HepG2 (cell line): ENCODE results near the gene GMEB1. TPM values are rescaled to one million over a fixed set of nuclear protein-coding genes. Genes with fewer than 3 reads are reported as not detected.

Source experiments
- ATAC-seq: fragments of 200-7000 bp; cut with Tn5 transposase; 3 replicates; pipeline ENCODE4 v1.9.1; 2020; ENCODE audit warnings: mild to moderate bottlenecking, moderate library complexity
- BruUV-seq: library from RNA; stranded (reverse); fragments of 400-500 nt; replicated peaks from 2 replicates; lab custom pipeline; 2021; lab: Mats Ljungman, UMichigan
- CTCF ChIA-PET: fragments of 300-600 bp; formaldehyde crosslinking; extraction: SDS; loops from one replicate; lab custom pipeline; 2021; ENCODE audit warnings: low total read pairs, inconsistent platforms, low intra/inter-chr PET ratio; lab: Yijun Ruan, JAX
- POLR2A ChIA-PET: fragments of 350-600 bp; sonication (Branson Sonifier 250); formaldehyde crosslinking; loops from one replicate; lab custom pipeline; 2020; ENCODE audit warnings: antibody characterized with exemption, inconsistent platforms; lab: Yijun Ruan, JAX
- DNase-seq: peaks from one replicate; pipeline ENCODE4 v3.0.0-alpha.2; 2015; ENCODE audit warnings: low spot score
- FAIRE-seq: peaks from 3 replicates; lab custom pipeline; 2011; peaks lifted over from hg19 to GRCh38; lab: Jason Lieb, UNC
- H2AFZ ChIP-seq: one replicate; pipeline ENCODE4 v1.6.1; 2011; ENCODE audit warnings: low read length, inconsistent platforms
- H3K27ac ChIP-seq: fragments of 300-600 bp; 3 replicates; pipeline ENCODE4 v1.8.0; 2011; ENCODE audit warnings: mixed run types, mild to moderate bottlenecking, mixed read lengths, low read length, inconsistent platforms; ENCODE audit not compliant: insufficient read depth; ENCODE audit errors: extremely low read length
- H3K27me3 ChIP-seq, 2 experiments: fragments of 200-600 bp in 1 of 2; 2 replicates in 1 of 2; 3 replicates in 1 of 2; pipeline versions ENCODE4 v1.6.0 to v1.8.0; 2011; ENCODE audit warnings: low read length in 2 of 2, mild to moderate bottlenecking in 2 of 2, moderate library complexity in 2 of 2, inconsistent platforms in 1 of 2; ENCODE audit not compliant: insufficient read depth in 2 of 2, control insufficient read depth in 1 of 2
- H3K36me3 ChIP-seq, 2 experiments: fragments of 200-600 bp in 1 of 2; replicated peaks in 1 of 2; 2 replicates in 1 of 2; 3 replicates in 1 of 2; pipeline versions ENCODE4 v1.5.1 to v1.8.0; 2011; ENCODE audit warnings: low read length in 2 of 2, inconsistent platforms in 1 of 2; ENCODE audit not compliant: insufficient read depth in 2 of 2, control insufficient read depth in 1 of 2
- H3K4me1 ChIP-seq: 2 replicates; pipeline ENCODE4 v1.5.1; 2012; ENCODE audit warnings: low read length, inconsistent platforms; ENCODE audit not compliant: insufficient read depth
- H3K4me2 ChIP-seq: 2 replicates; pipeline ENCODE4 v1.6.0; 2011; ENCODE audit warnings: low read depth, low read length, inconsistent platforms
- H3K4me3 ChIP-seq, 3 experiments: fragments of 200-600 bp in 1 of 3; sonication (generic), shearing (Covaris generic) in 1 of 3; replicated peaks in 1 of 3; 2 replicates each; pipeline ENCODE4 v1.5.1; 2011 to 2016; ENCODE audit warnings: low read length in 3 of 3, inconsistent platforms in 2 of 3, low read depth in 2 of 3, mild to moderate bottlenecking in 2 of 3, control low read depth in 1 of 3, mixed read lengths in 1 of 3; ENCODE audit not compliant: insufficient read depth in 1 of 3
- H3K79me2 ChIP-seq: one replicate; pipeline ENCODE4 v1.6.1; 2011; ENCODE audit warnings: low read length, inconsistent platforms; ENCODE audit not compliant: insufficient read depth
- H3K9ac ChIP-seq: 2 replicates; pipeline ENCODE4 v1.6.0; 2011; ENCODE audit warnings: mild to moderate bottlenecking, low read depth, low read length, inconsistent platforms; ENCODE audit not compliant: insufficient read depth
- H3K9me3 ChIP-seq: 2 replicates; pipeline ENCODE4 v1.5.1; 2012; ENCODE audit warnings: mild to moderate bottlenecking, low read length
- H4K20me1 ChIP-seq: 2 replicates; pipeline ENCODE4 v1.6.0; 2011; ENCODE audit warnings: inconsistent platforms, mild to moderate bottlenecking, low read length, moderate library complexity; ENCODE audit not compliant: insufficient read depth
- ARID3A ChIP-seq: IDR thresholded peaks from 2 replicates; pipeline ENCODE4 v1.6.1; 2012; ENCODE audit warnings: low read depth, low read length, improper control_type of control experiment
- CBFB ChIP-seq: sonication (generic); formaldehyde crosslinking; IDR thresholded peaks from 2 replicates; pipeline ENCODE4 v1.4.0; 2020; ENCODE audit warnings: missing genetic modification reagents
- DMTF1 ChIP-seq: sonication (generic); formaldehyde crosslinking; IDR thresholded peaks from 2 replicates; pipeline ENCODE4 v1.4.0; 2020; ENCODE audit warnings: mild to moderate bottlenecking, missing genetic modification reagents
- GLI4 ChIP-seq: sonication (generic); formaldehyde crosslinking; IDR thresholded peaks from 2 replicates; pipeline ENCODE4 v1.5.1; 2020; ENCODE audit warnings: missing genetic modification reagents, mild to moderate bottlenecking, moderate library complexity, borderline replicate concordance
- IRF2 ChIP-seq: IDR thresholded peaks from 2 replicates; pipeline ENCODE4 v1.6.1; 2018; ENCODE audit warnings: missing genetic modification reagents, missing compliant biosample characterization
- MNT ChIP-seq: fragments of 450-650 bp; IDR thresholded peaks from 2 replicates; pipeline ENCODE4 v1.6.1; 2016
- ZBTB4 ChIP-seq: sonication (generic); formaldehyde crosslinking; IDR thresholded peaks from 2 replicates; pipeline ENCODE4 v1.4.0; 2020; ENCODE audit warnings: missing genetic modification reagents, mild to moderate bottlenecking, borderline replicate concordance
- ZFP82 ChIP-seq: sonication (generic); formaldehyde crosslinking; IDR thresholded peaks from 2 replicates; pipeline ENCODE4 v1.5.1; 2020; ENCODE audit warnings: mild to moderate bottlenecking, missing genetic modification reagents, borderline replicate concordance
- ZNF205 ChIP-seq: IDR thresholded peaks from 2 replicates; pipeline ENCODE4 v1.6.1; 2018; ENCODE audit warnings: missing biosample characterization, missing genetic modification reagents
- ZNF367 ChIP-seq: sonication (generic); formaldehyde crosslinking; IDR thresholded peaks from 2 replicates; pipeline ENCODE4 v1.4.0; 2020; ENCODE audit warnings: missing genetic modification reagents, borderline replicate concordance
- ZNF496 ChIP-seq: sonication (generic); formaldehyde crosslinking; IDR thresholded peaks from 2 replicates; pipeline ENCODE4 v1.8.1; 2023; ENCODE audit warnings: mild to moderate bottlenecking, moderate library complexity, missing genetic modification reagents; ENCODE audit not compliant: insufficient replicate concordance
- ZNF552 ChIP-seq: sonication (generic); formaldehyde crosslinking; IDR thresholded peaks from 2 replicates; pipeline ENCODE4 v1.9.0; 2022; ENCODE audit warnings: missing genetic modification reagents, mild to moderate bottlenecking, borderline replicate concordance
- ZUFSP ChIP-seq: sonication (generic); formaldehyde crosslinking; IDR thresholded peaks from 2 replicates; pipeline ENCODE4 v1.9.0; 2021; ENCODE audit warnings: missing genetic modification reagents, mild to moderate bottlenecking, borderline replicate concordance
- WGBS: methylation state at CpG from one replicate; pipeline ENCODE4 v1.1.6; 2017; ENCODE audit warnings: low lambda C conversion rate; 5-methylcytosine and 5-hydroxymethylcytosine counted together
- in situ Hi-C: cut with HindIII; loops from 2 replicates; pipeline ENCODE4 v1.10.0; 2017; ENCODE audit warnings: low pct_unique_long_range_greater_than_20kb; ENCODE audit not compliant: extremely low pct_ligation_motif_present
- intact Hi-C: fragments of 100-400 bp; cut with micrococcal nuclease; formaldehyde crosslinking; loops from one replicate; pipeline ENCODE4 v1.10.0; 2022; ENCODE audit not compliant: unreplicated experiment
- polyA plus RNA-seq, 8 experiments: library from polyadenylated mRNA; depleted of rRNA in 3 of 8; stranded (reverse) in 7 of 8; unstranded in 1 of 8; fragments of >200 nt; fragmentation: Illumina TruSeq in 4 of 8; extraction: Trizol in 4 of 8; gene quantifications; 2 replicates each; pipeline versions ENCODE4 v1.2.1 to v1.2.3, GENCODE V29; 2011 to 2016; ENCODE audit warnings: low read depth in 4 of 8, missing spikeins in 1 of 8, mixed read lengths in 1 of 8; ENCODE audit not compliant: insufficient read depth in 1 of 8
- total RNA-seq, 5 experiments: library from RNA; depleted of rRNA; stranded (reverse); fragments of >200 nt; fragmentation: Illumina TruSeq; extraction: Trizol; gene quantifications; 2 replicates each; pipeline ENCODE4 v1.2.3, GENCODE V29; 2016; ENCODE audit warnings: low read depth in 1 of 5

The GMEB1 gene
- total and polyA plus RNA-seq, 2 of the 13 experiments (the other 11 are each of a cell fraction or from before 2014, with no cell fraction given) = 3.0 to 6.0 TPM

GRCh38 chr1:28671254-28671780 is 2.7 kb downstream of the GMEB1 start:
- peaks cover 16% of the 10 kb centered on the region for H3K4me1 ChIP-seq
- H3K9me3 ChIP-seq = no peaks in the 10 kb centered on the region
- H3K27ac ChIP-seq = no peak overlapping the region
- no peak for FAIRE-seq
- no peak overlapping the region for H3K9ac ChIP-seq
- H3K4me3 ChIP-seq = no peak overlapping the region
- intact Hi-C loops (no loop called here), in situ Hi-C loops (no loop called here)
- no peak for DNase-seq
- no peaks in the 10 kb centered on the region; a peak in 1 of 5 replicates for H3K36me3 ChIP-seq
- WGBS = 96% methylated on average over 20 of the region's 20 CpGs
- no TSS peak for BruUV-seq
- CTCF ChIA-PET = no interaction called here
- no peak overlapping the region for H3K4me2 ChIP-seq
- no peaks in the 10 kb centered on the region for H4K20me1 ChIP-seq
- H2AFZ ChIP-seq = no peak overlapping the region
- ATAC-seq = no peak
- peaks cover 6% of the 10 kb centered on the region for H3K79me2 ChIP-seq
- POLR2A ChIA-PET = interaction anchor here (1.2 to 2.4 kb wide), 2 partner anchors 14 to 23 kb away, joined by 3 to 7 read pairs; partner anchors contain the start of gene RNU11
- no peaks in the 10 kb centered on the region; a peak in 1 of 5 replicates for H3K27me3 ChIP-seq
- TF ChIP-seq ZFP82 (no peak), ARID3A (no peak), DMTF1 (CRISPR knock-in tag) (no peak), MNT (no peak), IRF2 (no peak), ZNF205 (no peak), ZNF496 (CRISPR knock-in tag) (no peak), CBFB (CRISPR knock-in tag) (no peak), ZBTB4 (CRISPR knock-in tag) (no peak), GLI4 (no peak), ZUFSP (CRISPR knock-in tag) (no peak), ZNF552 (CRISPR knock-in tag) (no peak), ZNF367 (CRISPR knock-in tag) (no peak)
